GDM1 (cell line): Measurements from ENCODE around the gene TPD52L1.

Experiments used
- DNase-seq: peaks from one replicate; lab custom pipeline; 2025; lab: John Stamatoyannopoulos, UW

TPD52L1 gene

DNA sequence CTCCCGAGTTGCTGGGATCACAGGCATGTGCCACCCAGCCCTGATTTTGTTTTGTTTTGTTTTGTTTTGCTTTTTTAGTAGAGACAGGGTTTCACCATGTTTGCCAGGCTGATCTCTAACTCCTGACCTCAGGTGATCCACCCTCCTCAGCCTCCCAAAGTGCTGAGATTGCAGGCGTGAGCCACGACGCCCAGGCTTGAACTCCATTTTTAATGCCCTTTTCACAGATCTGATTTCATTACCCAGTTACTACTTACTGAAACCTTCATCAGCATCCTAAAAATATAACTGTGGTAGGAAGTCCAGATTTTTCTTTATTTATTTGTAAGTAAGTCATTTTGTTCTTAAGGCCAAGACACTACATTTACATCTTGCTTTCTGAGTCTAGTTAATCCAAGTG, 84.2 kb downstream of the TPD52L1 start:
- no peak for DNase-seq

- no peak for DNase-seq
Measured at GRCh38 chr6:125245109-125245508, 91.5 kb downstream of the TPD52L1 start.

DNA sequence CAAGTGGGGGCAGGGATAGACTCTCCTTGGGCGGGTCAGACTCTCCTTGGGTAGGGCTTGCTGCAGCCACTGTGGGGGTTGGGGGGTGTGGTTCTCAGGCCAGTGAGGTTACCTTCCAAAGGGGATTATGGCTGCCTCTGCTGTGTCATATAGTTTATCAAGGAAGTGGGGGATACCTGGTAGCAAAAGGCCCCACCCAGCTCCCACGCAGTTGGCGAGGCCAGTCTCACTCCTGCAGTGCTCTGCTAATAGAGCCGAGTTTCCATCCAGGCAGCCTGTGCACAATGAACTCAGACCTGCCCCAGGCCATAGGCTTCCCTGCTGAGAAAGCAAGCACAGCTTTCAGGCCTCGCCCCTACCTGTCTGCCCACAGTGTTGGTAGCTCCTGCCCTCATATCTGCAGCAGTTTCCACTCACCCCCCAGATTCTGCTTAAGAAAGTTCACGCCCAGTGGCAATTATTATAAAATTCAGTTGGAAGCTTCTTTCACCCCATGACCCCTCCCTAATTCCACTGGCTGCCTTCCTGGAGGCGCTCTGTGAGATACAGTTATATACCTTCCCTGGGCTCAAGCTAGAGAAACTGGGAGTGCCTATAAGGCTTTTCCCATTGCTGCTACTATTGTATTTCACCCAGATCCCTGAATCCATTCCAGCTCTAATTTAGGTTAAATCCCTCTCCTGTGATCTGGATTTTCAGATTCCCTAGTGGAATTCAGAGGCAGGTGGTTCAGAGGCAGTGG, 92.1 kb downstream of the TPD52L1 start:
- no peak for DNase-seq

DNA sequence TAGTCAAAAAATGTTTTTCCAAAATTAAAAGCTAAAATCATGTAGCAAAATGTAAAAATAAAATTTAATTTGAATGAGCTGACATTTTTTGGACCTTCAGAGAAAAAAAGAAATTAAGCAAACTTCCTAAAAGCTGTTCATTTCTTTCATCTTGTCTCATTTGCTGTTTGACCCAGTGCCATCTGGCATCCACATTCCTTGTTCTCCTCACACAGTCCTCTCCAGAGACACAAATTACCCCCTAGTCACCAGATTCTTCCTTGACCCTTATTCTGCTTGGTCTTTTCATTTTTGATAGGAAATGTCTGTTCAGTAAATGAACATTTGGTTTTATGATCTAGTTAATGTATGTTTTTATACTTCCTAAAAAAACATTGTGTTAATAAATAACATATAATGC, 93.0 kb downstream of the TPD52L1 start:
- DNase-seq = no peak

DNA sequence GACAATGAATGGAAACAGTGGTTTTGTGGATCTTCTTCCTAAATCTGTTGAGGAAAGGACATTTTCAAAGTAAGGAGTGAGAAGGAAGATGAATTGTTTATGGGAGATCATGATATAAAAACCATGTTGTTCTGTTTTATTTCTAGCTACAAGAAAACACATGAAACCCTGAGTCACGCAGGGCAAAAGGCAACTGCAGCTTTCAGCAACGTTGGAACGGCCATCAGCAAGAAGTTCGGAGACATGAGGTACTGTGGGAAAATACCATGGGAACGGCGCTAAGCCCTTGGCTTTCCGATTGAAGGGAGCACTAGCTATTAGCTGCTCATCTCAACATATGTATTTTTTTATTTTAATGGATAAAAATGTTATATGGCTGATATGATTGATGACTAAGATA, 94.6 kb downstream of the TPD52L1 start:
- no peak for DNase-seq

- DNase-seq = no peak
Measured at GRCh38 chr6:125250511-125250910, 96.9 kb downstream of the TPD52L1 start.

DNA sequence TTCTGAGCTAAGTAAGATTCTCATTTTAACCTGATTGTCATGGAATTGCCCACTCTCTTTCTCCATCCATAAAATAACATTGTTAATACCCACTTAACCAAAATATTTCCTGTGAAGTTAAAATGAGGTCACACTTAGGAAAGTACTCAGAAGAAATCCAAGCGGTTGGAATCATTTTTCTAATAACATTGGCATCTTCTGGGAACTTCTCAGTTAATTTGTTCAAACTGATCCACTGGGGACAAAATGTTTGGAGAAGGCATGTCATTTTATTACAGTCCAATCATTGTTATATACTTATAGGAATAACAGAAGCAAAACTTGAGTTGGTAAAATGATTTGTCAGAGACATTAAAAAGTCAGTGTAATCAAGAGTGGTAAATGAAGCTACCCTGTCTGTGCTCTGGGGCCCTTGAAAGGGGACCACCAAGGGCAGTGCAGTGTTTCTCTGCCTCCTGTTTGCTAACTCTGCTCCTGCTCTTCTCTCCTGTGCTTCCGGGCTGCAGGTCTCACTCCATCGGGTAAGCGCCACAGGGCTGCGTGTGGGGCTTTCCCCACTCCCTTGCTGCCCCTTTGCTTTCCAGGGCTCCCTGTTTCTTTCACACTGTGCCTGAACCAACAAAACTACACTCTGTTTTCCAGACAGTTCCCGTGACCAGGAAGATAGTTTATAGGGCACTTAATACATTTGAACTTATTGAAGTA, 98.1 kb downstream of the TPD52L1 start:
- no peak for DNase-seq

- DNase-seq = no peak
Measured at GRCh38 chr6:125252891-125253290, 99.3 kb downstream of the TPD52L1 start.

DNA sequence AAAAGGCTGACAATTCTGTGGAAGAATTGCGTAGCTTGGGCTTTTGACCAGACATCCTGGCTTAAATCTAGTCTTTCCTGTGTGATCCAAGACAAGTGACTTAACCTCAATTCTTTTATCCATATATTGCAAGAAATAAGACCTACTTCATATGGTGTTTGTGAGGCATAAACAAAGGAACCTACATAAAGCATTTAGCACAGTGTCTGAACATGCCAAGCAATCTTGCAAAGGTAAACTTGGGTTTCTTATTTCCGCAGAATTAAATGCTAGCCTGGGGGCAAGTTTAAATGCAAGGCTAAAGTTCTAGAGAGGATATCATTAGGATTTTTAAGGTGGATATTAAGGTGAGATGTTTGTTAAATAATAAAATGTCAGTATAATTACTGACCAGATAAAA, 100.3 kb downstream of the TPD52L1 start:
- DNase-seq = no peak

DNA sequence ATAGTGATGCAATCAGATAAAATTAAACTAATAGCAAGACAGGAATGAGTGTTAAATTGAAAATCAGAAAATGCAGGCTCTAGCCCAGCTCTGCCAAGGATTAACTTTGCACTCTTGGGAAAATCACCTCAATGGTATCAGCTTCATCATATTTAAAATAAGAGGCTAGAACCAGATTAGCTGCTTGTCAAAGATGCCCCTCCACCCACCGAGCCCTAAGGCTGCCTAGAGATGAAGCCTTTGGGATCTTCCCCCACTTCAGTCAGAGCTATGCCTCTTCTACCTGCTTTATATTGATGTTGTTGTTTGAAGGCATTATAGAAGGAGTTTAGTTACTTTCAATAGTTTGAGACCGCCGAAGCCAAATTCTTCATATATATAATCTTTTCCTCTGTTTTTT, 100.7 kb downstream of the TPD52L1 start:
- DNase-seq = no peak

GRCh38 chr6:125255201-125255600, 101.6 kb downstream of the TPD52L1 start:
- DNase-seq = no peak

DNA sequence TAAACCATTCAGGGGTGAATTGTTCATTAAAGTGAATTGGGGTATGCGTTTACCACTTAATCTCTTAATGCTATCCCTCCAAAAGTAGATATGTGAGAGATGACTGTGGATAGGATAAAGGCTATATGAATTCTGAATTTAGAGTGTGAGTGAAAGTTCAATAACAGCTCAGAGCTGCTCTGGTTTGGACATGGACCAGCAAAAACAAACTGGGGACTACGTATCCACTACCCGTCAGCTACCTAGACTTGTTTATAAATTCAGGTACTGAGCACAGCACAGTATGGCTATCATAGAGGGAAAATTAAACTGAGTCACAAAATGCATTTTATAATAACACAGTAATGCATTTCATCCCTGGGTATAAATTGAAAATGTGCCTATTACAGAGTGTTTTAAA, 103.8 kb downstream of the TPD52L1 start:
- DNase-seq = no peak

DNA sequence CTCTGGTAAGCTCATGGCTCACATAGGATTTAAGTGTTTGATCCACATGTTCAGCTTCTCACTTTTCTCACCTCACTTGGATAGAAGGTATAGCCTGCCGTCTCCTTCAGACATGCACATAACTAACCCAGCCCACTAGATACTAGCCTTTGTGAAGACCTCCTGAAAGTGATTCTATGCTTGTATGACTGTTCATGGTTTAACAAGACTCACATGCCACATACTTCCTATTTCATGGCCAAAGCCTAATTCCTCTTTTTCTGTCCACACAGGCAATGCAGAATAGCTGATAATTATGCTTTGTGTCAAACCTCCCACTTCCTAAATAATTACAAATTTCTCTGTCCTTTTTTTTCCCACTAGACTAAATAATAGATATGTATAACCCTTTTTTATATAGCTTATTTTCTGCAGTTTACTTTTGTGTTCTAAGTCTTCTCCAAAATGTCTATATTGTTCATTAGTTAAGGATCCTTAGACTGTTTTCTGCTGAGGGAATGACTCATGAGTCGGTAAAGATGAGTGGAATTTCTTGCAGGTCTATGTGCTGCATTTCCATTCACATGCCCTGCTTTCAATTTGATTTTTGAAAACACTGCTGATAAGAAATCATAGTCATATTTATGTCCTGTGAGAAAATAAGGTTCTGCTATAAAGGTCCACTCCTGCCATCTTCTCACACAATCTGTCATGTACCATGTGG, 105.2 kb downstream of the TPD52L1 start:
- DNase-seq = no peak

- no peak for DNase-seq
Measured at GRCh38 chr6:125259354-125259736, 105.8 kb downstream of the TPD52L1 start.

DNA sequence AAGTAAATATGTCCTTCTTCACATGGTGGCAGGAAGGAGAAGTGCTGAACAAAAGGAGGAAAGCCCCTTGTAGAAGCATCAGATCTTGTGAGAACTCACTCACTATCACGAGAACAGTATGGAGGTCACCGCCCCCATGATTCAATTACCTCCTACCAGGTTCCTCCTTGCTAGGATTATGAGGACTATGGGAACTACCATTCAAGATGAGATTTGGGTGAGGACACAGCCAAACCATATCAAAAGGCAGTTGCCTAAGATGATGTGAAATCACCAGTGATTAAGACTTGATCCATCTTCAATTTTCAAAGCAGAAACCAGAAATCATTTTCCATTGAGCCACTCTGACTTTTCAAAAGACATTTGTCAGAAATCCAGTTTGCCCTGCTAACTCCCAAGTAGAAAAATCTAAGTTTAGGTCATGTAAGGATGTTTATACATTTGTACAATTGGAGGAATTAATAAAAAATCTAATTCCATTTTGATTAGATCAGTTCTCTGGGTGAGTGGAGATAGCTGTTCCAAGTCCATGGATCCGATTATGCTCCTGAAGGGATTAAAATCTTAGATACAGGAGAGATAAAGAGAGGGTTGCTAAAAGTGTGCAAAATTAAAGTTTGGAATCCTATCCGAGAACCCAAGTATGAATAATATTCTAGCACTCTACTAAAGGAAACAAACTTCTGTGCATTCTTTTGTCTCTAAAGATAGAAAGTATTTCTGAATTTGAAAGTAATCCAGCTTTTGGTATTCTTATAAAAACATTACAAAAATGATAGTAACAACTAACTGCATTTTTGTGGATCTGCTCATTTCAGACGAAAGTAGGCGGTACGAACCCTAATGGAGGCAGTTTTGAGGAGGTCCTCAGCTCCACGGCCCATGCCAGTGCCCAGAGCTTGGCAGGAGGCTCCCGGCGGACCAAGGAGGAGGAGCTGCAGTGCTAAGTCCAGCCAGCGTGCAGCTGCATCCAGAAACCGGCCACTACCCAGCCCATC, 108.7 kb downstream of the TPD52L1 start:
- DNase-seq = no peak

- DNase-seq = no peak
Measured at GRCh38 chr6:125264476-125264875, 110.9 kb downstream of the TPD52L1 start.

DNA sequence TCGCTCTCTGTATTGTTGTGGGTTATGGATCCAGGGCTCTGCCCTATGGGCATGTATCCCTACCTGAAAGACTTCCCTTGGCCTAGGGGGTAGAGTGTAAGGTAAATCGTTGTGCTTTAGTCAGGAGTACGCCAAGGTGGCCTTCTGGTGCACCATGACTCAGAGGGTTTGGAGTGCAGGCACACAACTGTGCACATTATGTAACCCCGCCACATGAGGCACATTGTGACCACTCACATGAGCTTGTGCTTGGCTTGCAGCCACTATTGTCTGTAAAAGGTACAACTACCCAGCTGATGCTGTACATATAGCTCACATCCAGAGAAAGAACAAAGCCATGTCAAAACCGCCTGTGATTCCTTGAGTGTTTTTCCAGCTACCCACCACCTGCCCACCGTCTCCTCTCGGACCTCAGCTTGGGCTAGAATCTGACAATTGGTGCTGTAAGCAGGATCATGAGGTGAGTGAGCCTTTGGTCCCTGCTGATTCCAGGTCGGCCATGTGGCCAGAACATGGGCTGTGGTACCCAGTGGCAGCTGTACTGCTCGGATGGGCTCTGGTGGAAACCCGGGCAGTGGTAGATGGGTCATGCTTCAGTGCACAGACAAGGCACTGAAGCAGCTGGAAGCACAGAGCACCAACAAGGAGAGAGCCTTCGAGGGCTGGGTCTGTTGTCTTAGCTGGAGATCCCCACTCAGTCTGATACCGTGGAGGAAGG, 114.4 kb downstream of the TPD52L1 start:
- DNase-seq = no peak

DNA sequence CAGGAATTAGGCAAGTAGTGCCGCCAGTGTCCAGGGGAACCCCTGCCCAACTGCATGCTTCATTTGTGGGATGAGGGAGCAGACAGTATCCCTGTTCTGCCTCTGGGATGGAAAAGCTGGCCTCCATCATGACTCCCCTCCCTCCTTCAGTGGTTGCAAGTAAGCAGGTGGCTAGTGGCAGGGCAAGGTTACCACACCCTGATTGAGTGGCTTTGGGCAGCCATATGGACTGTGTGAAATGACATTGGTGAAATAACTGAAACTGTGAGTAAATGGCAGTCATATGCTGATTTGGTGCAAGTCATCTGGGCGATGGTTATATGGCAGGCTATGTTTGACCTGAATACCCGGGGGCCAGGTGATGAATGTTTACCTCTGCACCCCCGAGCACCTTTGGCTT, 115.2 kb downstream of the TPD52L1 start:
- DNase-seq = no peak

- no peak for DNase-seq
Measured at GRCh38 chr6:125269328-125269985, 115.9 kb downstream of the TPD52L1 start.

DNA sequence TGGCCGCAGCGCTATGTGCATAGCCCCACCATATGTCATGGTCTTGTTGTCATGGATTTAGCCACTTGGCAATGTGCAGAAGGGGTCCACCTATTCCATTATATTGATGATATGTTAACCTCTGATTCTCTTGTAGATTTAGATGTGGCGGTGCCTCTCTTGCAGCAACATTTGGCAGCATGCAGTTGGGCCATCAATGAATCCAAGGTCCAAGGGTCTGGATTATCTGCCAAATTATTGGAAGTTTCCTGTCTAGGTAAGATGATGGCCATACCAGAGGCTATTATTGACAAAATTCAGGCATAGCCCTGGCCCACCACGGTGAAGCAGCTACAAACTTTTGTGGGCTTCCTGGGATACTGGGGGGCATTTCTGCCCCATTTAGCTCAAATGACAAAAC, 116.8 kb downstream of the TPD52L1 start:
- no peak for DNase-seq
